Vagina (tissue), 2 donors: ENCODE results near the gene CDC25A.

ENCODE experiments used
- CTCF ChIP-seq, 3 experiments: fragments of 450-650 bp in 2 of 3; fragments of 200-600 bp in 1 of 3; sonication (generic) in 1 of 3; IDR thresholded peaks; one replicate each; pipeline ENCODE4 v1.5.1; 2017 to 2019; ENCODE audit warnings: antibody characterized with exemption in 3 of 3, mild to moderate bottlenecking in 2 of 3, moderate library complexity in 2 of 3
- POLR2AphosphoS5 ChIP-seq, 2 donors: sonication (generic); formaldehyde crosslinking; IDR thresholded peaks; one replicate each; pipeline ENCODE4 v1.9.0; 2017; ENCODE audit warnings: antibody characterized with exemption in 2 of 2, mild to moderate bottlenecking in 2 of 2, low read depth in 1 of 2; ENCODE audit not compliant: insufficient read depth in 1 of 2

GRCh38 chr3:48137425-48137999 is 50.7 kb downstream of the CDC25A start:
- TF ChIP-seq POLR2AphosphoS5 (IDR thresholded peaks at IDR 0.05; ENCODE audit: insufficient read depth in 1 of 2, low read depth in 1 of 2) (peak in 1 of 2 donors; percentile 27), CTCF (IDR thresholded peaks at IDR 0.05) (no peak)
